BJ (cell line): Measurements from ENCODE around the gene RNGTT. TPM values are rescaled to one million over a fixed set of nuclear protein-coding genes. Genes with fewer than 3 reads are reported as not detected.

Source experiments
- CTCF ChIA-PET: fragments of 350-600 bp; formaldehyde crosslinking; extraction: SDS; loops from one replicate; lab custom pipeline; 2021; ENCODE audit warnings: antibody characterized with exemption, inconsistent platforms; lab: Yijun Ruan, JAX
- POLR2A ChIA-PET: fragments of 300-600 bp; sonication (Branson Sonifier 250); formaldehyde crosslinking; extraction: SDS; loops from one replicate; lab custom pipeline; 2021; ENCODE audit warnings: antibody characterized with exemption; lab: Charles Lee
- DNase-seq: peaks from one replicate; pipeline ENCODE4 v3.0.0-alpha.2; 2011; ENCODE audit warnings: low read depth
- H3K27me3 ChIP-seq: 2 replicates; pipeline ENCODE4 v1.6.0; 2011; ENCODE audit warnings: low read length; ENCODE audit not compliant: control insufficient read depth, insufficient read depth
- H3K36me3 ChIP-seq: 2 replicates; pipeline ENCODE4 v1.5.1; 2011; ENCODE audit warnings: low read length; ENCODE audit not compliant: control insufficient read depth, insufficient read depth
- H3K4me3 ChIP-seq: 2 replicates; pipeline ENCODE4 v1.5.1; 2011; ENCODE audit warnings: low read depth, mild to moderate bottlenecking, control low read depth, low read length
- polyA plus RNA-seq: library from polyadenylated mRNA; depleted of rRNA; stranded (reverse); fragments of >200 nt; gene quantifications from 2 replicates; pipeline ENCODE4 v1.2.3, GENCODE V29; 2011
- TF ChIP-seq, protein P1 (sequence below): IDR thresholded peaks from 2 replicates; pipeline ENCODE4 v1.5.1; 2011; ENCODE audit warnings: low read depth, mild to moderate bottlenecking, control low read depth, inconsistent platforms, low read length, moderate library complexity; ENCODE audit not compliant: insufficient read depth

Gene RNGTT
- polyA plus RNA-seq, 1 experiment: 3.2 TPM

DNA sequence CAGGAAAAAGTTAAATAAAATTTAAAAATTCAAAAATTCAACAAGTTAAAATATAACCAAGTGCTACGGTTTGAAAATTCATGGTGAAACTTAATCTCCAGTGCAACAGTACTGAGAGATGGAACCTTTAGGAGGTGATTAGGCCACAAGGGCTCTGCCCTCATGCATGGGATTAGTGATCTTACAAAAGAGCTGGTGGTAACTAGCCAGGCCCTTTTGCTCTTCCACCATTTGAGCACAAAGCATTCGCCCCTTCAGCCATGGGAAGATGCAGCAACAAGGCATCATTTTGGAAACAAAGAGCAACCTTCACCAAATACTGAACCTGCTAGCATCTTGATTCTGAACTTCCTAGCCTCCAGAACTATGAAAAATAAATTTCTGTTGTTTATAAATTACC is 80.9 kb downstream of the RNGTT start:
- Histone ChIP-seq H3K27me3 (no peaks in the 10 kb centered on the region), H3K4me3 (no peak overlapping the region), H3K36me3 (no peaks in the 10 kb centered on the region)
- TF ChIP-seq, protein P1, sequence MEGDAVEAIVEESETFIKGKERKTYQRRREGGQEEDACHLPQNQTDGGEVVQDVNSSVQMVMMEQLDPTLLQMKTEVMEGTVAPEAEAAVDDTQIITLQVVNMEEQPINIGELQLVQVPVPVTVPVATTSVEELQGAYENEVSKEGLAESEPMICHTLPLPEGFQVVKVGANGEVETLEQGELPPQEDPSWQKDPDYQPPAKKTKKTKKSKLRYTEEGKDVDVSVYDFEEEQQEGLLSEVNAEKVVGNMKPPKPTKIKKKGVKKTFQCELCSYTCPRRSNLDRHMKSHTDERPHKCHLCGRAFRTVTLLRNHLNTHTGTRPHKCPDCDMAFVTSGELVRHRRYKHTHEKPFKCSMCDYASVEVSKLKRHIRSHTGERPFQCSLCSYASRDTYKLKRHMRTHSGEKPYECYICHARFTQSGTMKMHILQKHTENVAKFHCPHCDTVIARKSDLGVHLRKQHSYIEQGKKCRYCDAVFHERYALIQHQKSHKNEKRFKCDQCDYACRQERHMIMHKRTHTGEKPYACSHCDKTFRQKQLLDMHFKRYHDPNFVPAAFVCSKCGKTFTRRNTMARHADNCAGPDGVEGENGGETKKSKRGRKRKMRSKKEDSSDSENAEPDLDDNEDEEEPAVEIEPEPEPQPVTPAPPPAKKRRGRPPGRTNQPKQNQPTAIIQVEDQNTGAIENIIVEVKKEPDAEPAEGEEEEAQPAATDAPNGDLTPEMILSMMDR: no peak
- CTCF ChIA-PET: interaction anchor here (0.8 to 1.2 kb wide), 2 partner anchors 11 to 12 kb away, joined by 3 read pairs; no protein-coding TSS in a partner anchor
- POLR2A ChIA-PET: interaction anchor here (0.6 kb wide), 1 partner anchor 34 kb away, joined by 11 read pairs; no protein-coding TSS in a partner anchor
- DNase-seq: no peak

DNA sequence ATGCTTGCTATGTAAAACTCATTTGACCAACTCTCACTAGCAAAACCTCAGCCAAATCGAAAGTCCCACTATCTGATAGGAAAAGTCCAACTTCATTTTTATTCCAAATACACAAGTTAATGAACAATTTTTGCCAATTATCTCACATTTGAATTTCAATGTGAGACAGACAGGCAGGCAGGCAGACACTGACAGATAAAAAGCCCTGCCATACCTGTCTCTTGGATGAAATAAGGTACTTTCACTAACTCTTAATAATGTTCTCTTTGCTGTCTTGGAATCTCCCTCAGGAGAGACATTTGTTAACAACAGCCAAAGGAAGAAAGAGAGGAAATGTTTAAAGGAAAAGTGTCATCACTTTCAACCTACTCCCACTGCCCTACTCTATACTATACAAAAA is 82.0 kb downstream of the RNGTT start:
- CTCF ChIA-PET: interaction anchor here (0.7 kb wide), 1 partner anchor 100 kb away, joined by 3 read pairs; no protein-coding TSS in a partner anchor
- TF ChIP-seq, protein P1: no peak
- POLR2A ChIA-PET: no interaction called here
- H3K27me3 ChIP-seq: no peaks in the 10 kb centered on the region
- no peak overlapping the region for H3K4me3 ChIP-seq
- DNase-seq: no peak
- no peaks in the 10 kb centered on the region for H3K36me3 ChIP-seq

DNA sequence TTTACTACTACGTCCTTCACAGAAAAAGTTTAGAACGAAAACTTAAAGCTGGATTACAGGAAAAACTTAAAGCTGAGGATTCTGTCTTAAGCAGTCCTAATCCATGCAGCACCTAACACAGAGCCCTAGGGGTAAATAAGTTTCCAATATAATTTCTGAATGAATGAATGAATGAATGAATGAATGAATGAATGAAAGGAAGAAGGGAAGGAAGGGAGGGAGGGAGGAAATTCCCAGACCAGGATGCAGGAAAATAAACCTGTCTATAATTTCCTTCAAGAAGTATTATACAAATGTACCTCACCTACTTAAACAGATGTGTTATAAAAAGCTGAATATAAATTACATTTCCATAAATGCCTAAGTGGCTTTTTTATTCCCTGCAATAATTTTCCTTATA is 83.4 kb downstream of the RNGTT start:
- CTCF ChIA-PET: interaction anchor here (1.2 kb wide), 1 partner anchor 9 kb away, joined by 4 read pairs; no protein-coding TSS in a partner anchor
- H3K36me3 ChIP-seq: no peaks in the 10 kb centered on the region
- no peak overlapping the region for H3K4me3 ChIP-seq
- no peak for DNase-seq
- POLR2A ChIA-PET: interaction anchor here (0.6 kb wide), 1 partner anchor 24 kb away, joined by 5 read pairs; no protein-coding TSS in a partner anchor
- no peaks in the 10 kb centered on the region for H3K27me3 ChIP-seq
- TF ChIP-seq, protein P1: no peak

DNA sequence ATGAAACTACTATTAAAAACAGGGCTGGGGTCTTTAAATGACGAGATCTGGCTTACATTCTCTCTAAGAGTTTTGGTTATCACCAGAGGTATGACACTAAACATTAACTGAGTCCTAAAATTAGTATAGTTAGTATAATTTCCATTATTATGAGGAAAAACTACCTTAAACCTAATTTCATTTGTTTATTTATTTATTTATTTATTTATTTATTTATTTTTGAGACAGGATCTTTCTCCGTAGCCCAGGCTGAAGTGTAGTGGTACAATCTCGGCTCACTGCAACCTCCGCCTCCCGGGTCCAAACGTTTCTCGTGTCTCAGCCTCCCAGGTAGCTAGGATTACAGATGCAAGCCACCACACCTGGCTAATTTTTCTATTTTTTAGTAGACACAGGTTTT is 85.5 kb downstream of the RNGTT start:
- Histone ChIP-seq H3K4me3 (no peak overlapping the region), H3K27me3 (no peaks in the 10 kb centered on the region), H3K36me3 (no peaks in the 10 kb centered on the region)
- DNase-seq: no peak
- ChIA-PET CTCF (no interaction called here), POLR2A (no interaction called here)
- TF ChIP-seq, protein P1: no peak

DNA sequence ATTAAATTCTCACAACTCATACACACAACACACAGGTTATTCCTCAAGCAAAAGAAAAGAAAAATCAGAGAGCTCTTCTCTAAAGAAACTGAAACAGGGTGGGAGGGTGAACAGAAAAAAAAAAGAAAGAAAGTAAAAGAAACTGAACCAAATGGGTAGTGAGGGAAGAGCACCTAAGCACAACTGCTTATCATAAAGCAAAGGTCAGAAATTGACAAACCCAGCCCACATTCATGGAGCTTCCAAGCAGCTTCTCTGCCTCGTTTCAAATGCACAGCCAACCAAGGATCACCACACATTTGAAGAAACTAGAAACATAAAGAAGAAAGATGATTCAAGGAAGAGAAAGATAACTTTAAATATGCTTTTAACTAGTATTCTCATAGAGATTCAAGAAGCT is 90.5 kb downstream of the RNGTT start:
- POLR2A ChIA-PET: no interaction called here
- CTCF ChIA-PET: interaction anchor here (0.5 to 1.0 kb wide), 3 partner anchors 182 to 943 kb away, joined by 3 read pairs; no protein-coding TSS in a partner anchor

More for the DNA sequence above, 90.5 kb downstream of the RNGTT start:
- Histone ChIP-seq H3K27me3 (no peaks in the 10 kb centered on the region), H3K4me3 (no peak overlapping the region), H3K36me3 (no peaks in the 10 kb centered on the region)
- TF ChIP-seq, protein P1: no peak
- DNase-seq: no peak
